ENCODE measurements around the gene SH3RF3. TPM values are rescaled to one million over a fixed set of nuclear protein-coding genes. Genes with fewer than 3 reads are reported as not detected.

The SH3RF3 gene
- total and polyA plus RNA-seq, 2 of the 13 experiments (the other 11 are each of a cell fraction or from before 2014, with no cell fraction given) = 0.04 TPM; not detected in 1

- TF ChIP-seq NCOA2 (CRISPR knock-in tag; IDR thresholded peaks at IDR 0.05) (no peak), NCOA1 (CRISPR knock-in tag; IDR thresholded peaks at IDR 0.05) (no peak), KDM6A (CRISPR knock-in tag; IDR thresholded peaks at IDR 0.05; ENCODE audit: low read depth) (no peak)
These were observed 358.5 kb downstream of the SH3RF3 start (continued) for GRCh38 chr2:109487536-109487869.

DNA sequence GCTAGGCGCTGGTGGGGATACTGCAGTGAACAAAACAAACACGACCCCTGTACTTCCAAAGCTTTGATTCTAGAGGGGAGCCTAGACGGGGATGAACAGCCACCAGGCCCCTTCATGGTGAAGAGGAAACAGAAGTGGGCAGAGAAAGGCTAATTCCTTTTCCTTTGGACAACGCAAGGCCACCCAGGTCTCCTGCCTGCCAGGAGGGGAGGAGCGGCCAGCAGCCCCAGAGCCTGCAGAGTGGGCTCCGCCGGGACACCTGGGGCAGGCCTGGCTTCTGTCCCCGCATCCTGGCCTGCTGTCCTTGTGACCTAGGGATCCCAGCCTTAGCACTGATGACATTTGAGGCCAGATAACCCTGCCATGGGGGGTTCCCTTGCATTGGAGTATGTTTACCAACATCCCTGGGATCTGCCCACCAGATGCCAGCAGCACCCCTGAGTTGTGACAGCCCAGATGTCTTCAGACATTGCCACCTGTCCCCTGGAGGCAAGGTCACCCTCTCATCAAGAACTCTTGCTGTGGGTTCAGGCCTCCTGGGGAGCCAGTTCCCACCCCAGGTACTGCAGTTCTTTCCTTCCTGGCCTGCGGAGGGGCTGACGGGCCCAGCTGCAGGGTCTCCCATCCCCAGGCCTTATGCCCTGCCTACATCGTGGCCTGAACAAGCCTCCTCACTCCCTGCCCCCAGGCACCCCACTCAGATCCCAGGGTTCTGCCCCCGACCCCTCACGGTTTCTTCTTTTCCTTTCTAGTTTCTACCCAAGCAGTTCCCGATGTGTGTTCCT, 359.1 kb downstream of the SH3RF3 start:
- no peaks in the 10 kb centered on the region for H3K4me1 ChIP-seq (ENCODE audit: insufficient read depth, low read length)
- no peaks in the 10 kb centered on the region for H3K79me2 ChIP-seq (ENCODE audit: insufficient read depth, low read length)
- no peak for TF ChIP-seq HOXA9 (CRISPR knock-in tag; IDR thresholded peaks at IDR 0.05; ENCODE audit: borderline replicate concordance)
- no peak for TF ChIP-seq MED1 (CRISPR knock-in tag; IDR thresholded peaks at IDR 0.05)
- no peak for TF ChIP-seq SNAPC2 (CRISPR knock-in tag; IDR thresholded peaks at IDR 0.05)
- TF ChIP-seq ZNF33B (CRISPR knock-in tag; IDR thresholded peaks at IDR 0.05) = no peak
- TF ChIP-seq RARA (CRISPR knock-in tag; IDR thresholded peaks at IDR 0.05) = no peak
- no peak for TF ChIP-seq ZNF646 (CRISPR knock-in tag; IDR thresholded peaks at IDR 0.05)
- TF ChIP-seq RBFOX2 (IDR thresholded peaks at IDR 0.05; ENCODE audit: low read depth, low read length) = no peak
- no peaks in the 10 kb centered on the region for H3K36me3 ChIP-seq (replicated peaks in 1 of 2; ENCODE audit: control insufficient read depth in 1 of 2, insufficient read depth in 2 of 2, low read length in 2 of 2)
- ATAC-seq = no peak
- no peak overlapping the region for H2AFZ ChIP-seq (ENCODE audit: low read length)
- 48% methylated on average over 11 of the region's 14 CpGs for WGBS (ENCODE audit: low lambda C conversion rate)
- no peaks in the 10 kb centered on the region for H3K9me3 ChIP-seq (ENCODE audit: low read length)
- in situ Hi-C loops (cut with HindIII; ENCODE audit: extremely low pct_ligation_motif_present, low pct_unique_long_range_greater_than_20kb) = no loop called here
- DNase-seq (ENCODE audit: low spot score) = no peak
- POLR2A ChIA-PET = no interaction called here
- intact Hi-C loops (cut with micrococcal nuclease; ENCODE audit: unreplicated experiment) = no loop called here
- no peak for FAIRE-seq
- H3K27me3 ChIP-seq (ENCODE audit: control insufficient read depth in 1 of 2, insufficient read depth in 2 of 2, low read length in 2 of 2) = peaks cover 0 to 9% of the 10 kb centered on the region in 2 experiments; a peak in 2 of 5 replicates
- H3K4me3 ChIP-seq (replicated peaks in 1 of 3; ENCODE audit: insufficient read depth in 1 of 3, low read depth in 2 of 3, low read length in 3 of 3) = no peak overlapping the region
- H3K27ac ChIP-seq (ENCODE audit: extremely low read length, insufficient read depth, low read length) = no peak overlapping the region
- CTCF ChIA-PET (ENCODE audit: low intra/inter-chr PET ratio, low total read pairs) = no interaction called here
- H3K9ac ChIP-seq (ENCODE audit: insufficient read depth, low read depth, low read length) = no peak overlapping the region
- no TSS peak for BruUV-seq (replicated peaks)
- no peak overlapping the region for H3K4me2 ChIP-seq (ENCODE audit: low read depth, low read length)
- no peaks in the 10 kb centered on the region for H4K20me1 ChIP-seq (ENCODE audit: insufficient read depth, low read length)
